Activated T-helper 2 cell treated with anti-CD3 and anti-CD28 coated beads, Interferon-gamma antibody, Interleukin-2, Interleukin-4, amounts not matched to agents 10 μg/mL and 5 μg/mL and 100 μg/mL, durations not matched to agents 14 hours and 24 hours and 36 hours (primary cell): ENCODE data around the gene FTCDNL1. TPM values are rescaled to one million over a fixed set of nuclear protein-coding genes. Genes with fewer than 3 reads are reported as not detected.

Experiments
- DNase-seq: peaks from one replicate; pipeline ENCODE4 v3.0.0; 2021; ENCODE audit warnings: low spot score
- H3K27ac Mint-ChIP-seq: one replicate; pipeline ENCODE4 v1.8.0; 2021; ENCODE audit warnings: mixed read lengths
- H3K27me3 Mint-ChIP-seq: one replicate; pipeline ENCODE4 v1.8.0; 2021; ENCODE audit warnings: low read depth, mixed read lengths
- H3K36me3 Mint-ChIP-seq: one replicate; pipeline ENCODE4 v1.8.0; 2021; ENCODE audit warnings: low read depth, mixed read lengths
- H3K4me1 Mint-ChIP-seq: one replicate; pipeline ENCODE4 v1.8.0; 2021; ENCODE audit warnings: low read depth, mixed read lengths
- H3K4me3 Mint-ChIP-seq: one replicate; pipeline ENCODE4 v1.8.0; 2021; ENCODE audit warnings: low read depth, mild to moderate bottlenecking, moderate library complexity, mixed read lengths
- H3K9me3 Mint-ChIP-seq: one replicate; pipeline ENCODE4 v1.8.0; 2021; ENCODE audit warnings: mixed read lengths
- intact Hi-C: fragments of 100-400 bp; cut with micrococcal nuclease; formaldehyde crosslinking; loops from one replicate; pipeline ENCODE4 v1.15.1; 2023
- total RNA-seq: library from RNA; stranded (reverse); gene quantifications from 2 replicates; pipeline ENCODE4 v1.2.3, GENCODE V29; 2022

Gene FTCDNL1
- total RNA-seq, 1 donor from 2014 or later, result 1.7 TPM

GRCh38 chr2:199798831-199799580 is 52.0 kb downstream of the FTCDNL1 start:
- no peak for DNase-seq
- intact Hi-C loops, result no loop called here
- Mint-ChIP-seq H3K4me1 (no peaks in the 10 kb centered on the region), H3K27ac (no peak overlapping the region), H3K4me3 (no peak overlapping the region), H3K36me3 (no peaks in the 10 kb centered on the region), H3K9me3 (no peaks in the 10 kb centered on the region), H3K27me3 (peaks cover 5% of the 10 kb centered on the region)

GRCh38 chr2:199797431-199798403 is 53.3 kb downstream of the FTCDNL1 start:
- Mint-ChIP-seq H3K9me3 (no peaks in the 10 kb centered on the region), H3K27me3 (peaks cover 5% of the 10 kb centered on the region), H3K27ac (no peak overlapping the region), H3K4me3 (no peak overlapping the region), H3K36me3 (no peaks in the 10 kb centered on the region), H3K4me1 (no peaks in the 10 kb centered on the region)
- intact Hi-C loops, result no loop called here
- no peak for DNase-seq

- Mint-ChIP-seq H3K36me3 (no peaks in the 10 kb centered on the region), H3K9me3 (no peaks in the 10 kb centered on the region), H3K27ac (no peak overlapping the region), H3K27me3 (peaks cover 9% of the 10 kb centered on the region), H3K4me1 (no peaks in the 10 kb centered on the region), H3K4me3 (no peak overlapping the region)
- intact Hi-C loops, result no loop called here
- DNase-seq, result no peak
Measured at GRCh38 chr2:199792381-199792780, 58.6 kb downstream of the FTCDNL1 start.

GRCh38 chr2:199791326-199791725 is 59.7 kb downstream of the FTCDNL1 start:
- Mint-ChIP-seq H3K36me3 (no peaks in the 10 kb centered on the region), H3K9me3 (no peaks in the 10 kb centered on the region), H3K4me1 (no peaks in the 10 kb centered on the region), H3K27ac (no peak overlapping the region), H3K4me3 (no peak overlapping the region), H3K27me3 (peaks cover 9% of the 10 kb centered on the region)
- no peak for DNase-seq
- intact Hi-C loops, result no loop called here

- DNase-seq, result no peak
- H3K27me3 Mint-ChIP-seq, result no peaks in the 10 kb centered on the region
- no peaks in the 10 kb centered on the region for H3K9me3 Mint-ChIP-seq
- H3K4me3 Mint-ChIP-seq, result no peak overlapping the region
- H3K36me3 Mint-ChIP-seq, result no peaks in the 10 kb centered on the region
- intact Hi-C loops, result no loop called here
- H3K27ac Mint-ChIP-seq, result no peak overlapping the region
- H3K4me1 Mint-ChIP-seq, result no peaks in the 10 kb centered on the region
Measured at GRCh38 chr2:199784512-199784911, 66.5 kb downstream of the FTCDNL1 start.

GRCh38 chr2:199779589-199779988 is 71.4 kb downstream of the FTCDNL1 start:
- no peak overlapping the region for H3K27ac Mint-ChIP-seq
- no peaks in the 10 kb centered on the region for H3K36me3 Mint-ChIP-seq
- DNase-seq, result no peak
- intact Hi-C loops, result no loop called here
- H3K4me3 Mint-ChIP-seq, result no peak overlapping the region
- no peaks in the 10 kb centered on the region for H3K4me1 Mint-ChIP-seq
- no peaks in the 10 kb centered on the region for H3K9me3 Mint-ChIP-seq
- H3K27me3 Mint-ChIP-seq, result no peaks in the 10 kb centered on the region

GRCh38 chr2:199778655-199779054 is 72.3 kb downstream of the FTCDNL1 start:
- no peaks in the 10 kb centered on the region for H3K27me3 Mint-ChIP-seq
- H3K4me3 Mint-ChIP-seq, result no peak overlapping the region
- no peak for DNase-seq
- no peaks in the 10 kb centered on the region for H3K4me1 Mint-ChIP-seq
- intact Hi-C loops, result no loop called here
- no peaks in the 10 kb centered on the region for H3K36me3 Mint-ChIP-seq
- no peak overlapping the region for H3K27ac Mint-ChIP-seq
- no peaks in the 10 kb centered on the region for H3K9me3 Mint-ChIP-seq

GRCh38 chr2:199777916-199778315 is 73.1 kb downstream of the FTCDNL1 start:
- intact Hi-C loops, result no loop called here
- no peaks in the 10 kb centered on the region for H3K27me3 Mint-ChIP-seq
- DNase-seq, result no peak
- no peaks in the 10 kb centered on the region for H3K4me1 Mint-ChIP-seq
- H3K36me3 Mint-ChIP-seq, result no peaks in the 10 kb centered on the region
- H3K9me3 Mint-ChIP-seq, result no peaks in the 10 kb centered on the region
- H3K4me3 Mint-ChIP-seq, result no peak overlapping the region
- H3K27ac Mint-ChIP-seq, result no peak overlapping the region

GRCh38 chr2:199777315-199777714 is 73.7 kb downstream of the FTCDNL1 start:
- intact Hi-C loops, result no loop called here

GRCh38 chr2:199775267-199775666 is 75.7 kb downstream of the FTCDNL1 start:
- no peak overlapping the region for H3K27ac Mint-ChIP-seq

More at GRCh38 chr2:199777315-199777714, 73.7 kb downstream of the FTCDNL1 start:
- no peaks in the 10 kb centered on the region for H3K36me3 Mint-ChIP-seq
- H3K27ac Mint-ChIP-seq, result no peak overlapping the region
- no peaks in the 10 kb centered on the region for H3K27me3 Mint-ChIP-seq
- H3K4me3 Mint-ChIP-seq, result no peak overlapping the region
- no peaks in the 10 kb centered on the region for H3K9me3 Mint-ChIP-seq
- no peak for DNase-seq
- H3K4me1 Mint-ChIP-seq, result peaks cover 5% of the 10 kb centered on the region

GRCh38 chr2:199772035-199772976 is 78.7 kb downstream of the FTCDNL1 start:
- intact Hi-C loops, result no loop called here
- H3K9me3 Mint-ChIP-seq, result no peaks in the 10 kb centered on the region

More at GRCh38 chr2:199775267-199775666, 75.7 kb downstream of the FTCDNL1 start:
- Mint-ChIP-seq H3K4me1 (peaks cover 10% of the 10 kb centered on the region), H3K9me3 (no peaks in the 10 kb centered on the region), H3K4me3 (no peak overlapping the region), H3K27me3 (no peaks in the 10 kb centered on the region), H3K36me3 (no peaks in the 10 kb centered on the region)
- no peak for DNase-seq
- intact Hi-C loops, result no loop called here

GRCh38 chr2:199770716-199771115 is 80.3 kb downstream of the FTCDNL1 start:
- H3K27me3 Mint-ChIP-seq, result peaks cover 7% of the 10 kb centered on the region
- peaks cover 10% of the 10 kb centered on the region for H3K4me1 Mint-ChIP-seq
- DNase-seq, result no peak
- no peaks in the 10 kb centered on the region for H3K9me3 Mint-ChIP-seq
- H3K4me3 Mint-ChIP-seq, result no peak overlapping the region
- intact Hi-C loops, result no loop called here
- H3K36me3 Mint-ChIP-seq, result no peaks in the 10 kb centered on the region
- no peak overlapping the region for H3K27ac Mint-ChIP-seq

More at GRCh38 chr2:199772035-199772976, 78.7 kb downstream of the FTCDNL1 start:
- H3K36me3 Mint-ChIP-seq, result no peaks in the 10 kb centered on the region
- DNase-seq, result no peak
- H3K27me3 Mint-ChIP-seq, result peaks cover 4% of the 10 kb centered on the region
- H3K4me1 Mint-ChIP-seq, result peaks cover 10% of the 10 kb centered on the region
- H3K27ac Mint-ChIP-seq, result peak overlapping the region; percentile 11
- no peak overlapping the region for H3K4me3 Mint-ChIP-seq
